Left renal cortex interstitium (tissue), 4 donors: ENCODE measurements around the gene DDAH1. TPM values are rescaled to one million over a fixed set of nuclear protein-coding genes. Genes with fewer than 3 reads are reported as not detected.

Source experiments
- DNase-seq, 4 donors: peaks; one replicate each; pipeline ENCODE4 v3.0.0-alpha.2; 2013; ENCODE audit warnings: low read depth in 4 of 4, low spot score in 2 of 4, missing footprints in 1 of 4
- polyA plus RNA-seq, 4 donors: library from polyadenylated mRNA; unstranded; fragments of 120-200 nt; gene quantifications; one replicate each; pipeline ENCODE4 v1.2.1, GENCODE V29; 2013; ENCODE audit not compliant: insufficient read length in 4 of 4

Gene DDAH1
- polyA plus RNA-seq, 4 donors = 117 to 127 (median 120) TPM

- no peak for DNase-seq
These were observed 125.1 kb downstream of the DDAH1 start for GRCh38 chr1:85339656-85340399.

DNA sequence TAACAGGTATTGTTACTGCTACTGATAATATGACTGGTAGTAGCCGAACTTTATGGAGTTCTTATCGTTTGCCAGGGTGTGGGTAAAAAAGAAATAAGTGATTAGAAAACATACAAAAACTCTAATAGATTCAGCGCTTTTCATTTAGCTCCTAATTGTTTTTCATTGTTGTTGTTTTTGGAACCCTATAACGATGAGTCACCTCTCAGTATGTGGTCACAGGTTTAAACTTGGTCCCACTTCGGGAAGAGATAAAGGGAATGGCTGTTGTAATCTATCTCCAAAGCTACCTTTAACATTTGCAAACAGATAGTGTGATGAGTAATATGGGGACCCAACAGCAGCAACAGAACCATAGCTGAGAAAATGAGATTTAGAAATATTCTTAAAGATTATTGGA is 125.9 kb downstream of the DDAH1 start:
- DNase-seq = no peak

DNA sequence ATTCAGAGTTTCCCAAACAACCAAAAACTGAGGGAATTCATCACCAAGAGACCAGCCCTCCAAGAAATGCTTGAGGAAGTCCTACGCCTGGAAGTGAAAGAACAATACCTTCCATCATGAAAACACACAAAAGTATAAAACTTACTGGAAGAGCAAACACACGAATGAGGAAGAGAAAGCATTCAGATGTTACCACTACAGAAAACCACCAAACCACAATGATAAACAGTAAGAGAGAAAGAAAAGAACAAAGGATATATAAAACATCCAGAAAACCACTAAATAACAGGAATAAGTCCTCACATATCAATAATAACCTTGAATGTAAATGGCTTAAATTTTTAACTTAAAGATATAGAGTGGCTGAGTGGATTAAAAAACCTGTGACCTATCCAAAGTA is 130.0 kb downstream of the DDAH1 start:
- DNase-seq = no peak

- DNase-seq = no peak
These were observed 131.8 kb downstream of the DDAH1 start for GRCh38 chr1:85333186-85333585.

- no peak for DNase-seq
These were observed 132.4 kb downstream of the DDAH1 start for GRCh38 chr1:85332575-85332974.

DNA sequence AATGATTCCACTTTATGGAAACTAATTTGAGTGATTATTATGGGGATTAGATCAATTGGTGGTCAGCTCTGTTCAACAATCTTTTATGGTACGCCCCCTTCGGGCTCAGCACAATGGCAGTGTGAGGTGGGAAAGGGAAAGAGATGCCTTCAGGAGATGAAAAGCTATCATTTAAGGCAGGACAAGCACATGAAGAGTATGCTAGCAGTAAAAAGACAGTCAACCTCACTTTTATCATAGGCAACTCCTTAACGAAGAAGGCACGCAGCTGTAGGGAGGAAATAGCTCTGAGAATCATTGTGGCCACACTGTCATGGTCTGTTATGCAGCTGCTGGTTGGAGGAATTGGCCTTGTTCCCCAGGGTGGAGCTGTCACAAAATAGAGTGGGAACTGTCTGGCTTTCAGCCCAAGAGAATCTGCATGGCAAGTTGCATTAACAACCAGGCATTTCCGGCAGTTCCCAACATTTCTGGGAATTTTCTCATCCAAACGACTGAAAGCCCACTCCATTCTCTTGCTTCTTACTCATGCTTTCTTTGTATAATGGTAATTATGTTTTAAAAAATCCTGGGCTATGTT is 134.2 kb downstream of the DDAH1 start:
- DNase-seq = no peak

- no peak for DNase-seq
These were observed 134.7 kb downstream of the DDAH1 start for GRCh38 chr1:85330214-85330631.

DNA sequence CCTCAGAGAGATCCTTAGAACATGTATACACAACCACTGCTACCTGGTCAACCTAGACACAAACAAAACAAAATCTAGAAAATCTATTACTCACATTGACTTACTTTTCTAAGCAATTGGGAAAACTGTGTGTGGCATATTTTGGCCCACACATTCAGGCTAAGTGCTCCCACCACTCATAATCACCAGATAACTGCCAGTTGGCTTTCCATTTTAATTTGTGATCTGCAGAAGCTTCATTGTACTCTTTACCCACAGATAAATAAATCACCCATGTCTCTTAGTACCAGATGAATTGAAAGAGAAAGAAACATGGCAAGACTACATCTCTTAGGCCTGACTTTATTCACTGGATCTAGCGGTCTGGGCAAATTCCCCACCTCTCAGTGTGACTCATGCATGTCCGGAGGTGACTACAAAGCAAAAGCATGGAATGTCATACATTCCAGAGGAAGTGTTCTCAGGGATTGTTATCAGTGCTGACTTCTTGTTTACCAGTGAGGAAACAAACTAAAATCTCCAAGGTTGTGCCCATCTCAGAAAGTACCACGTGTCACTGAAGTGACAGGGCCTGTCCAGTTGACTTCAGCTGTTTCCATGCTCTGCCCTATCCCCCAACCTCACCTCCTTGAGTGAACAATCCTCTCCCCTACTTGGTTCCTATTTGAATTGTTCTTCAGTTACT is 136.1 kb downstream of the DDAH1 start:
- DNase-seq = no peak

GRCh38 chr1:85327759-85328158 is 137.2 kb downstream of the DDAH1 start:
- no peak for DNase-seq

DNA sequence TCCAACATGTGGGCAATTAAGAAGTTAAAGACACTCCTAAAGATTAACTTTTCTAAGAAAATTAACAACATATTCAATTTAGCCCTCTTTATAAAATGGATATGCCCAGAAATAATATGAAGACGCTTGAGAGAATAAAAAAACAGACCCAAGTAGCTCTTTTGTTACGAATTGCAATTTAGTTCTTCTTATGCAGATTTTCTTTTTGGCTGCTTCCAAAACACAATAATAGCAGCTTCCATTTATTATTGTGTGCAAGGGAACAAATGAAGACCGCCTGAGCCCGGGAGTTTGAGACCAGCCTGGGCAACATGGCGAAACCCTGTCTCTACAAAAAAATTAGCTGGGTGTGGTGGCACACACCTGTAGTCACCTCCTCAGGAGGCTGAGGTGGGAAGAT is 138.1 kb downstream of the DDAH1 start:
- DNase-seq = no peak

DNA sequence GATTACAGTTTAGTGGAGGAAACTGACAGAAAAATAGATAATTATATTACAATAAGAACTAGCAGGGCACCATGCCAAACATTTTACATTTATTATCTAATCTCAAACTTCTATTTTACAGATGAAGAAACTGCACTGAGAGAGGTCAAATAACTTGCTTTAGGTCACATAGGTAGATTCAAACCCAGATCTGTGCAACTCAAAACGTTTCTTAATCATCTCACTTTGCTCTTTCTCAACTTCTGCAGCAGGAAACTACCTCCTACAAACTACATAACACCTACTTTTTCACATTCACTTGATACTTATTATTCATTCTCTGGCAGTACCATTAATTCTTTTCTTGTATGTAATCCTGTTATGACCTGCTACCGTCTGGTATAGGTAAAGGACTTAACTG is 138.6 kb downstream of the DDAH1 start:
- DNase-seq = no peak

GRCh38 chr1:85325920-85326319 is 139.0 kb downstream of the DDAH1 start:
- no peak for DNase-seq

- no peak for DNase-seq
These were observed 141.2 kb downstream of the DDAH1 start for GRCh38 chr1:85323770-85324169.

DNA sequence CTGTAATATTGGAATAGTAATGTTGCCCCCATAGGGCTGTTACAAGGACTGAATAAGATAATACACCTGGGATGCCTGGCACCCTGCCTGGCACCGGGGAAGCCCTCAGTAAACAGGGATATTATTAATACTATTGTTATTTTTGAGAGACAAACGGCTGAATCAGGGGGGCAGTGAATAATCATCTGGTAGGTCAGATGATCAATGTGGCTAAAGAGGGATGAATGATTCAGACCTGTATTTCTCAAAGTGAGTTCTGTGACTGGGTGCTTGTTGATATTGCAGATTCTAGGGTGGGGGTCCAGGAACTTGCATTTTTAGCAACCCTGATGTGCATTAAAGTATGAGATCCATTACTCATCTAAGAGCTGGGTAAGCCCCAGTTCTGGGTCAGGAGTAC is 142.3 kb downstream of the DDAH1 start:
- no peak for DNase-seq

DNA sequence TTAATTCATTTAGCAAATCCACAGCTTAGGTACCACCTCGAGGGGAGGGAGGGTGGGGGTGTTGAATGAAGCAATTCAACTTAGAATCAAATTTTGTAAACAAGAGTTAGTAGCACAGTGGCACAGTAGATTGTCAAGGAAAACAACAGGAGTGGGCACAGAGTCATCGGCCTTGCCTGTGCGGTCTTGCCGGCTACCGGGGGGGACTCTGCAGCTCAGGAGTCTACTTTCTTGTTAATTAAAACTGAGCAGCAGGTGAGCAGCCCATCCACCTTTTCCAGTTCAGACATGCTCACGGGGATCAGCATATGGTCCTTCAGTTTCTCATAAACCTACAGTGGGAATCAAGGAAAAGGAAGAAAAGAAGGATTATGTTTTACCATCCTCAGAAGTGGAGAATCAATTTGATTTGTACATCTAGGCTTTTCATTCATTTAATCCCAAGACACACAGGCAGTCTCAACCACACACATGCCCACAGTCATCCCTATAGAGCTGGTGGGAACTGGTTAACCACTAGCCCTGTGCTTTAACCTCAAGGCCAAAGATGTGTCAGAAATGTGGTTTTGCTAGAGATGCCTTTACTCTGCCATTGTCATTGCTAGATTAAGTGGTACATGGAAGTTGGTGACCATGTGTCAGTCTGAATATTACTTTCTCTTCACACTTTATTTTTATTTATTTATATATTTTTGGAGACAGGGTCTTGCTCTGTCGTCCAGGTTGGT is 143.6 kb downstream of the DDAH1 start:
- DNase-seq = no peak

DNA sequence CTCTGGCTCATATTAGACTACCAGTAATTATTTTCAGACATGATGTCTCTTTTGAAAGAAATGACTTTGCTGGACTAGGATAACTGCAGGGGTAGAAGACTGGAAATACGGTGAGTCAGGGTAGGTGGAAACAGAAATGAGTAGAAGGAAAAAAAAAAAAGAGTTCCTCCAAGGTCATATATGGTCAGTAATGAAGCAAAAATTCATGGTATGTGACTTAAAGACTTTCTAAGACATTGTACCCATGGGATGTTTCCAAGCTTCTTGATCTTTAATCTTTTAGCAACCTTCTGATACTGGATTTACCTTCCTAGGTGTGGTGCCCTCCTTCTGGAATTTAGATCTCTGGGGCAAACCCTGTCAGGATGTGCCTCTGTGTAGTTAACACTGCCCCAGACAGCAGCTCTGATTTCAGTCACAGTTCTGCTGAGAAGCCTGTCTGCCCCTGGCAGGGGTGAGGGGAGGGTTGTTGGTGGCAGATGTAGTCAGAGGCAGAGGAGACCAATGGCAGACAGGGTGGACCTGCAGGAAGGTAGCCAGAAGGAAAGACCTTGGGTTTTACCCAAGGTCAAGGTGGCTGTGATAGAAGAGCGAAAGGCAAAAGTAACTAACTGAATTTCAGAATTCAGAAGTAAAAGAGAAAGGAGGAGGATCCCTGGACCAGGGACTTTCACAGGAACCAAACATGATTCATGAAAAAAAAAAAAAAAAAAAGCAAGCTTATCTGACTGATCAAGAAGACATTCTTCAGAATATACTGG is 144.4 kb downstream of the DDAH1 start:
- DNase-seq = no peak

DNA sequence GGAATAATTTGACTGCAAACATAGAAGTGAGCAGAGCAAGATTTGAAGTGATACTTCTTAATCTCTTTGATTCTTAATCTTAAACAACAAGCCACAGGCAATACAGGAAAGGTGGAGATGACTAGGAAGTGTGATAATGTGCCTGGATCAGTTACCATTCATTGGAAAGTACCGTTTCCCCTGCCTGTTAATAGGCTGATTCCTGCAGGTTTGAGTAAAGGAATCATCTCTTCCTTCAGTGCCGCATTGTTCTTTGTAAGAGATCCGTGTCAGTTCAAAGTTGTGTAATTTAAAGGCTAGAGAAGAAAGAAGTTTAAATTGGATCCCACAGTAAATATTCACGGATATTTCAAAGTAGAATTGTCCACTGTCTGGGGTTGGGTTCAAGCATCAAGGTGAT is 145.0 kb downstream of the DDAH1 start:
- DNase-seq = no peak

DNA sequence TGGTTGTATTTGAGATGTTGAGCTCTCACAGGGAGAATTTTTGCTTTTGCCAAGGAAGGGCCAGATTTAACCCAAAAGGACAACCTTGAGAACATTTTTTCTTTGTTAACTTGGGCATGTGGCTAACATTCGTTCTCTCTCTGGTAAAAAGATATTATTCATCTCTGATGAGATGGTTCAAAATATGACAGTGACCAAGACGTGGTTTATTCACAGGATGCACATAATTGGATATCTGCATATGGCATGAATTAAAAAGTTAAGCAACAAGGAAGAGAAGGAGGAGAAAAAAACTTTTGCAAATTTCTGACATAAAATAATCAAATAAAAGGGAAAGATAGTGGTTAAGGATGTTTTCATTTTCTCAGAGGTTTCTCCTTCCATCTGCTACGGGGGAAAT is 145.5 kb downstream of the DDAH1 start:
- DNase-seq = no peak

DNA sequence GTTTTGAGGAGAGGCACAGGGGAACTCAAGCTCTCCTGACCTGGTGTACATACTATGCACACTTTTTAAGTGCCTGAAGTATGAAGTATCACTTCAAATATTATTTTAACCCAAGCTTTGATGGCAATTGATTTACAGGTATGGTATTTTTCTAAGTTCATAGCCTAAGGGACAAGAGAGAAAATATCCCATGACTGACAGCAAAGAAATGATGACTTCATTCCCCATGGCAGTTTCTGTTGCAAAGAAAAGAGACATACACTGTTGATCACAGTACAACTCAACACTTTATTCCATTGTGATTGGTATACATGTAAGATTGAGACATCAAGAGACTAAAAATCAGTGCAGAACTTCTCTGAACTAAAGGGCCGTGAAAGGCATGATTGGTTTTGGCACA is 146.7 kb downstream of the DDAH1 start:
- no peak for DNase-seq

- no peak for DNase-seq
These were observed 147.4 kb downstream of the DDAH1 start for GRCh38 chr1:85317560-85317959.

GRCh38 chr1:85316321-85316720 is 148.6 kb downstream of the DDAH1 start:
- no peak for DNase-seq
